NK-92 (cell line): ENCODE data around the gene ZMYND8.
"Not testable (repeated sequence)": the region's sequence is repeated elsewhere in the genome, so short reads cannot be mapped to it uniquely, and the experiment has no call there.

Experiments used
- DNase-seq: peaks from one replicate; lab custom pipeline; 2025; ENCODE audit not compliant: unreplicated experiment; lab: John Stamatoyannopoulos, UW

ZMYND8 gene

DNA sequence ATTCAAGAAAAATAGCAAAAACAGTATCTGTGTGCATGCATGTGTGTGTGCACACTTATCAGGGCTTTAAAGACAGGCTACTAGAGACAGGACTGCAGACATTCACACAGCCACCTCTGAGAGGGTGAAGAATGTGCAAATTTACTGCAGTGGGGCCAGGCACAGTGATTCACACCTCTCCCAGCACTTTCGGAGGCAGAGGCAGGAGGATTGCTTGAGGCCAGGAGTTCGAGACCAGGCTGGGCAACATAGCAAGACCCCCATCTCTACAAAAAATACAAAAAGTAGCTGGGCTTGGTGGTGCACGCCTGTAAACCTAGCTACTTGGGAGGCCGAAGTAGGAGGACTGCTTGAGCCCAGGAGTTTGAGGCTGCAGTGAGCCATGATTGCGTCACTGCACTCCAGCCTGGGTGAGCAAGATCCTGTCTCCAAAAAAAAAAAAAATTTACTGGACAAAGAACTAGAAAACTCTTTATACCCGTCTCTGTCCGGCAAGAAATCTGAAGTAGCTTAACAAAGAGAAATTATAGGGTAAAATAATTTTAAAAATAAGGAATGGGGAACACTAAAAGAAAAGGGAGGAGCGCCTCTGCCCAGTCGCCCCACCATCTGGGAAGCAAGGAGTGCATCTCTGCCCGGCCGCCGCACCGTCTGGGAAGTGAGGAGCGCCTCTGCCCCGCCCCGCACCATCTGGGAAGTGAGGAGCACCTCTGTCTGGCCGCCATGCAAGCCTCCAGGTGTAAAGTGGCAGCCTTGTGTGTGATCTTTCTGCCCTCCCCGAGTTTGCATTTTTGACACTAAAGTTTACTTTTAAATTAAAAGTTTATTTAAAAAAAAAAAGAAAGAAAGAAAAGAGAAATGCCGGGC, 105.1 kb downstream of the ZMYND8 start:
- DNase-seq: no peak

GRCh38 chr20:47250360-47250759, 106.1 kb downstream of the ZMYND8 start:
- DNase-seq: no peak

DNA sequence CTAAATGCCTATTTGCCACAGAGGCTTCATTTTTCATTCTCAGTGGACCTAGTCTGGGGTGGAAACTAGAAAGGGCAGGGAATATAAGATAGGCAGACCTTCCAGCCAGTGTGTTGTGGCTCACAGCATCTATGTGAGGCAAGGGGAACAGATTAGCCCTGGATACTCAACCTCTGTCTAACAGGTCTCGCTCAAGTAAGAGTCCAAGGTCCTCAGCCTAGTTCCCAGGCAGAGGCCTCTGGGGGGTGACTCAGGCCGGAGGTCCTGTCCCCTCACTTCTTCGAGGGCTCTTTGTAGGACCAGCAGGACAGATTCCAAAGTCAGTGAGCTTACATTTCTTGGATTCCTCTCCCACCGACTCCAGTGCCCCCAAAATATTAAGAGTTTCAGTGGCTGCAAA, 106.6 kb downstream of the ZMYND8 start:
- DNase-seq: no peak

- no peak for DNase-seq
Observed at GRCh38 chr20:47248448-47248966, 108.0 kb downstream of the ZMYND8 start.

DNA sequence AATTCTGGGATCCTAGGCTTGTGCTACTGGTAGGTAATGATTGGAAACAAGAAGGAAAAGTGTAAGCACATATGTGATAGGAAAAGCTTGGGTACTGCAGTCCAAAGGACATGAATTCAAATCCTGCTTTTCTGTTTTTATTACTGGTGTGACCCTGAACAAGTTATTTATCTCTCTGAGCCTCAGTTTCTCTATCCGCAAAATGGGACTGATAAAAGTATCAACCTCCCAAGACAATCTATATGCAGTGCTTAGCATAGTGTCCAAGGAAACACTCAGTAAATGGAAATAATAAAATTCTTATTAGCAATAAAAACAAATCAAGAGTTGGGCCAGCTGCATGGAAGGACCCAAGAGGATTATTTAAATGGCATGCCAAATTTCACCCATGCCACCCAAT, 108.5 kb downstream of the ZMYND8 start:
- DNase-seq: no peak

DNA sequence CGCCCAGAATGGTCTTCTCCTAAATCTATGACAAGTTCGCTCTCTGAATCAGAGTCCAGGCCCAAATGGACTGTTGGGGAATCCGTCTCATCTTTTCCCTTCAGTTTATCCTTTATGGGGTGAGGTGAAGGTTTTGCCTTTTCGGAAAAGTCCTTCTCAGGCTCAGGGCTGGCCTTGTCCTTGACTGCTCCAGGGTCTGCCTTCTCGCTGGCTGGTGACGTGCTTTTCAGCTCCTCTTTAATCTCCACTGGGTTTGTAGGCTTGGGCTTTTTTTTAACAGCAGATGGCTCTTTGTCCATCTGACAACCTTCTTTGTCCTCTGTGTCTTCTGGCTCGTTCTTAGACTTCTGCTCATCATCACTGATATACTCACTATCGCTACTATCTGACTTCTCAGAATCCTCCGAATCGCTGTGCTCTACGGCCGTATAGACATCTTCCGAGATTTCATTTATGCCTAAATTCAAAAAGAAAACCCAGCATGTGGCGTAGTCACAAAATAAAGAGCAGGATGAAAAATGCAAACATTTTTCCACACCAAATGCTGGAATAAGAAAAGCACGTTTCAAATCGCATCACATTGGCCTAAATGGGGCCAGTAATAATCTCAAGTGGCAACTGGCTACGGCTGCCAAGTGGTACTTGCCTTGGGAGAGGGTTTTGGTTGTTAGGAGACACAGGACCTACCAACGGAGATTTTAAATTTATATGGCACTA, 110.3 kb downstream of the ZMYND8 start:
- no peak for DNase-seq

GRCh38 chr20:47245166-47245565, 111.3 kb downstream of the ZMYND8 start:
- DNase-seq: not testable (repeated sequence)

- no peak for DNase-seq
Observed at GRCh38 chr20:47244451-47244850, 112.0 kb downstream of the ZMYND8 start.

- DNase-seq: no peak
Observed at GRCh38 chr20:47243532-47244305, 112.8 kb downstream of the ZMYND8 start.

- DNase-seq: no peak
Observed at GRCh38 chr20:47243003-47243402, 113.5 kb downstream of the ZMYND8 start.

- DNase-seq: no peak
Observed at GRCh38 chr20:47241345-47241781, 115.1 kb downstream of the ZMYND8 start.

DNA sequence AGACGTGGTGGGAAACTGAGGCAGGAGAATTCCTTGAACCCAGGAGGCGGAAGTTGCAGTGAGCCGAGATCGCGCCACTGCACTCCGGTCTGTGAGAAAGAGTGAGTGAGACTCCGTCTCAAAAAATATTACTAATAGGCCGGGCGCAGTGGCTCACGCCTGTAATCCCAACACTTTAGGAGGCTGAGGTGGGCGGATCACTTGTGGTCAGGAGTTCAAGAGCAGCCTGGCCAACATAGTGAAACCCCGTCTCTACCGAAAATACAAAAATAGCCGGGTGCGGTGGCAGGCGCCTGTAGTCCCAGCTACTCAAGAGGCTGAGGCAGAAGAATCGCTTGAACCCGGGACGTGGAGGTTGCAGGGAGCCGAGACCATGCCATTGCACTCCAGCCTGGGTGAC, 116.4 kb downstream of the ZMYND8 start:
- DNase-seq: not testable (repeated sequence)

DNA sequence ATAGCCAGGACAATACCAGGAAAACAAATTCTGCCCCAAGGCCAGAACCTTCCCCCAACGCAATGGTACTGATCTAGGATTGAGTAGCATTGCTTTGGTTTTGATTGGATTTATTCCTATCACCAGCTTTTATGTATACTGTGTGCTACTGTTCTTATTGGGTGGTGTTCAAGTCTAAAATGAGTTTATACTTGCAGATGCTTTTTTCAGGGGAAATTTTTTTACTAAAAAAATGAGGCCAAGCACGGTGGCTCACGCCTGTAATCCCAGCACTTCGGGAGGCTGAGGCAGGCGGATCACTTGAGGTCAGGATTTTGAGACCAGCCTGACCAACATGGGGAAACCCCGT, 116.8 kb downstream of the ZMYND8 start:
- DNase-seq: no peak

DNA sequence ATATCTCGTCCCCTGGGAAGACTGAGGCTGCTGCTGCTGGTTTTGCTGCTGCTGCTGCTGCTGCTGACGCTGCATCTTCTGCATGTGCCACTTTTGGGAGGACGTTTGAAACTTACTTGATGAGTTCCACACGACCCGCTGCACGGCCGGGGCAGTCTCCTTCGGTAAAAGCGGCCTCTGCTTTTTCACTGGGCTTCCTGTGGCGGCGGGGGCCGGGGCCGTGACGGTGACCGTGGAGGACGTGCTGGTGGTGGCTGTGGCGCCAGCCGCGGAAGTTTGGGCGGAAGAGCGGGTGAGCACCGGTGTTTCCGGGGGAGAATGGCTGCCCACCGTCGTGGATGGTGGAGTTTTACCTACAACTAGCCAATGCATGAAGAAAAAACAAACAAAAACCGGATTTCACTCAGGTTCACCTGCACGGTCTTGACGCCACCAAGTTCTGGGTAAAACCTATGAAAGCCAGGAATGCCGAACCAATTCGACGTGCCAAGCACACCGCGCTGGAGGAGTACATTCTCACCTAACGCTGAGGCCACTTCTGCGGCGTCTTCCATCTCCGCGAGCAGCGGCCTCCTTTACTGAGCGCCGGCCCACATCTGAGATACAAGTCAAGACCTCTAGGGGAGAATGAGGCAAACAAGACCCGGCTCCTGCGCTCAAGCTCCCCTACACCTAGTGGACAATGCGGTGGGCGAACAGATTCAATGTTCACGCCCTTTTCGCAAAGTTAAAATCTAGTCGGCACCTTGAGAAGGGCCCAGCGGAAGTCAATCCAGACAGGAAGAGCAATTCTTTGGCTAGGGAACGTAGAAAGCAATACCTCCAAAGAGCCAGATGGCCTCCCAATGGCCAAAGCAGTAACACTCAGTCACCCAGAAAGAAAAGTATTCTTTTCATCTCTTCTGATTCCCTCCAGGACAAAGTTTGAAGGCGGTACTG, 117.5 kb downstream of the ZMYND8 start:
- DNase-seq: no peak

GRCh38 chr20:47237715-47238114, 118.8 kb downstream of the ZMYND8 start:
- no peak for DNase-seq

DNA sequence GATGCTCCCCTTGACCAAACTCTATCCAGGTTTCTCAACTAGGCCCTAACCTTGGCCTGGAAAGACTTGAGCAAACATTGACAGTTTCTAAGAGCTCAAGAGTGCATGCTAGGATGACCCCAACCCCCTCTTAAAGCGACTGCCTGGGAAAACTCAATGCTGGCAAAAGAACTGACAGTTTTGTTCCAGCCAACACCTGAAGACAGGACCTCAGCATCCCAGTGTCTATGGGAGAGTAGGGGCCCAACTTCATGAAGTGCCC, 119.9 kb downstream of the ZMYND8 start:
- DNase-seq: no peak

GRCh38 chr20:47235853-47236638, 120.5 kb downstream of the ZMYND8 start:
- no peak for DNase-seq

DNA sequence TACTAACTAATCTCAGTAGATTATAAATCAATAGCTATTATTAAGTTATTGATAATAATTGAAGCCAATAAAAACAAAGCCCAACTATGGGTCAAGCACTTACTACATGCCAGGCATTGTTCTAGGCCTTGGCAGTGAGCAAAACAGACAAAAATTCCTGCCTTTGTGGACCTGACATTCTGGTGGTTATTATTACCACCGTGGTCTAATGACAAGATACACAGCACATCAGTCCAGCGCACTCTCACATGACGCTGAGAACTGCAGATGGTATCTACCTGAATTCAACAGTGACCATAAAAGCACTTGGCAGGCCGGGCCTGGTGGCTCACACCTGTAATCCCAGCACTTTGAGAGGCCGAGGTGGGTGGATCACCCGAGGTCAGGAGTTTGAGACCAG, 121.4 kb downstream of the ZMYND8 start:
- no peak for DNase-seq

GRCh38 chr20:47233333-47234188, 122.9 kb downstream of the ZMYND8 start:
- DNase-seq: no peak
